T1000 (cell line): ENCODE measurements around the gene CBL.
A peak's percentile ranks its signal among the peaks of the same experiment; 100 is the strongest.
"Not testable (repeated sequence)": the region's sequence is repeated elsewhere in the genome, so short reads cannot be mapped to it uniquely, and the experiment has no call there.

Experiments
- DNase-seq: peaks from one replicate; lab custom pipeline; 2025; ENCODE audit warnings: mixed read lengths; lab: John Stamatoyannopoulos, UW

CBL gene

DNA sequence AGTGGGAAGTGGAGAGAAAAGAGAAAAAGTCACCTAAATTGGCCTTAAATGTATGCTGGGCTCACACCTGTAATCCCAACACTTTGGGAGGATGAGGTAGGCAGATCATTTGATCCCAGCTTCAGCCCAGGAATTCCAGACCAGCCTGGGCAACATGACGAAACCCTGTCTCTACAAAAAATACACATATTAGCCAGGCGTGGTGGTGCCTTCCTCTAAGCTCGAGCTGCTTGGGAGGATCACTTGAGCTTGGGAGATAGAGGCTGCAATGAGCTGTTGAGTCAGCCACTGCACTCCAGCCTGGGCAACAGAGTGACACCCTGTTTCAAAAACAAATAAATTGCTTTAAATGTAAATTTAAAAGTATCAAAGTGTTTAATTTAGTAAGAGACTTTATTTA lies 3.9 kb downstream of the CBL start:
- DNase-seq = no peak

DNA sequence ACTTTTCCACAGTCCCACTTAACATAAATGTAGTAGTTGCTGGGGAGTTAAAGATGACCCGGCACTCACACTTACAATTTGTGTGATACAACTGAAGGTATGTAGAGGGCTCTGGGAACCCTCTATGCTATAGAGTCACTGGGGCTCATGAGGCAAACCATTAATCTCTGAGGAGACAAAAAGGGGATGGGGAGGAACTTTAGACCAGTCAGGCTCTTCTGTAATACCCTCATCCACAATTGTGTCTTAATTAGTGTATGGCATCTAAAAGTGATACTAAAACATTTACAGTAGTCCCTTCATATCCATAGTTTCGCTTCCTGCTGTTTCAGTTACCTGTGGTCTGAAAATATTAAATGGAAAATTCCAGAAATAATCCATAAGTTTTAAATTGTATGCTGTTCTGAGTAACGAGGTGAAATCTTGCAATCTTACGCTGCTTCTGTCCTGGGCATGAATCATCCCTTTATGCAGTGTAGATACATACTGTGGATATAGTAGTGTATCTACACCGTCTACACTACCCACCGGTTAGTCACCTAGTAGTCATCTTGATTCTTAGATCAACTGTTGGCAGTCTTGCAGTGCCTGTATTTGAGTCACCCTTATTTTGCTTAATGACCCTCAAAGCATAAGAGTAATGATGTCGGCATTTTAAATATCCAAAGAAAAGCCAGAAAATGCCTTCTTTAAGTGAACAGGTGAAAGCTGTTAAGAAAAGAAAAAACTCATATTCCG lies 12.2 kb downstream of the CBL start:
- peak; percentile 13 for DNase-seq

DNA sequence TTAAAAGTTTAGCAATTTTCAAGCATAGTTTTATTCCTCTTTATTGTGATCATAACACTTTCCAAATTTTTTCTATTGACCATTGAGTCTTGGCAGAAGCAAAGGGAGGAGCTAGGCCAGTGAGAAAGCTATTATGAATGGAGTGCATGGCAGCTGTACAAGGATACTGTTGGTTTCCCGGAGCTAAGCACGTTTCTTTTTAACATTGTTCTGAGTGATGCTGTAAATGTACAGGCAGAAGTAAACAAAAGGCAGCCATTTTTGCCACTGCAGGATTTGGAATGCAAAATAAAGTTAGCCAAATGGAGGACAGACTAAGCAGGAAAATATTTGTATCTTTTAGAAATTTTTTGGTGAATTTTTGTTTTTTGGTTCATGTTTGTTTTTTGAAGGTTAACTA lies 16.2 kb downstream of the CBL start:
- no peak for DNase-seq

DNA sequence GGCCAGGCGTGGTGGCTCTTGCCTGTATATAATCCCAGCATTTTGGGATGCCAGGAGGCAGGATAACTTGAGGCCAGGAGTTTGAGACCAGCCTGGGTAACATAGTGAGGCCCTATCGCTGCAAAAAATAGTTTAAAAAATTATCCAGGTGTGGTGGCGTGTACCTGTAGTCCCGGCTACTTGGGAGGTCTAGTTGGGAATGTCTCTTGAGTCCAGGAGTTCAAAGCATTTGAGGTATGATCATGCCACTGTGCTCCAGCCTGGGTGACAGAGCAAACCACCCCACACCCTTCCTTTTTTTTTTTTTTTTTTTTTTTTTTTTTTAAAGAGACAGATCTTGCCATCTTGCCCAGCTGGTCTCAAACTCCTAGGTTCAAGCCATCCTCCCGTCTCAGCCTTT lies 16.8 kb downstream of the CBL start:
- DNase-seq = no peak

DNA sequence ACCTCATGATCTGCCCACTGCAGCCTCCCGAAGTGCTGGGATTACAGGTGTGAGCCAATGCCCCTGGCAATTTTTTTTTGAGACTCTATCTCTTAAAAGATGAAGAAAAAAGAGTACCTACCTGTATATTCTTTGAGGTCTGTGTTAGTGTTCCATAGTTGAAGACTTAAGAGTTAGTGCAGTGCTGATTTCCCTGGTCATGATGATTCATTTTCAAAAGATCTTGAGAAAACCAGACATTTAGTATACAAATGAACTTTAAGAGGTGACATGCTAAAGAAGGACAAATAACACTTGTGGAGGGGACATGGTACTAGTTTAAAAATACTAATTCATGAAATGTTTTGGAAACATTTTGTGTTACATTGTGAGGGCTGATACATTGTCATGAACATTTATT lies 17.7 kb downstream of the CBL start:
- DNase-seq = no peak

DNA sequence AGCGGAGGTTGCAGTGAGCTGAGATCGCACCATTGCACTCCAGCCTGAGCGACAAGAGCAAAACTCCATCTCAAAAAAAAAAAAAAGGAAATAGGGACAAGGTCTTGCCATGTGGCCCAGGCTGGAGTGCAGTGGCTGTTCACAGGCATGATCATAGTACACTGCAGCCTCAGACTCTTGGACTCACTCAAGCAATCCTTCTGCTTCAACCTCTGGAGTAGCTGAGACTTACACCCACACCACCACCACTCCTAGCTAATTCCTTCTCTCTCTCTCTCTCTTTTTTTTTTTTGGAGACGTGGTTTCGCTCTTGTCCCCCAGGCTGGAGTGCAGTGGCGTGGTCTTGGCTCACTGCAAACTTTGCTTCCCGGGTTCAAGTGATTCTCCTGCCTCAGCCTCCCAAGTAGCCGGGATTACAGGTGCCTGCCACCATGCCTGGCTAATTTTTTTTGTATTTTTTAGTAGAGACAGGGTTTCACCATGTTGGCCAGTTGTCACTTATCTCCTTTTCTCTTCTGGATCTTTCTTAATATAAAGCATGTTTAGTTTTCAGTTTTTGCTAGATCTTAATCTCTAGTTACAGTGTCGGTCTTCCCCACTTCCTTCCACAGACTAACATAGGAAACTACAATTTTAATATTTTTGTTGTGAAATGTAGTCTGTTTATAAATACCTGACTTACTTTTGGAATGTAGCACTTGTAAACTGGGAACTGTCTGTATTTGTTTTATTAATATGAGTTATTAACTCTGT lies 22.6 kb downstream of the CBL start:
- not testable (repeated sequence) for DNase-seq

DNA sequence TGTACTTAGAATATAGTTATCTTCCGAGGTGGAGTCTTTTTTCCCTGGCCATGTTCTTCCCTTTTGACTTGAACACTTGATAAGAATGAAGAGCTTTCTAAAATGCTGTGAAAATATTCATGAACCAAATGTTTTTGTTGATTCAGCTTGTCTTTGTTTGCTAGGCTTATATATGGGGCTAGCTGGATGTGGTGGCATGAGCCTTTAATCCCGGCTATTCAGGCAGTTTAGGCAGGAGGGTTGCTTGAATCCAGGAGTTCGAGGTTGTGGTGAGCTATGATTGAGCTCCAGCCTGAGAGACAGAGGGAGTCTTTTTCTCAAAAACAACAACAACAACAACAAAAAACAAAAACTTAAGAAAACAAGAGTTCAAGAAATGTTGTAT lies 23.1 kb downstream of the CBL start:
- no peak for DNase-seq

DNA sequence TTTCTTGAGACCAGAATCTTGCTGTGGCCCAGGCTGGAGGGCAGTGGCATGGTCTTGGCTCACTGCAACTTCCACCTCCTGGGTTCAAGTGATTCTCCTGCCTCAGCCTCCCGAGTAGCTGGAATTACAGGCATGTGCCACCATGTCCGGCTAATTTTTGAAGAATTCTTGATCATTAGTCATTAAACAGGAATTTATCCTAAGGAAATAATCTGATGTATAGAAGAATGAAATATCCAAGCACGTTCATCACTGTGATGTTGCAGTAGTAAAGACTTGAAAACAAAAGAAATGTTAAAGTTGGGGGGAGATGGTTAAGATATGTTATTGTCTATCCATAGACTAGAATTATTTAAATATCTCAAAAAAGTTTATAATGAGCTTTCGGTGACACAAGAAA lies 23.6 kb downstream of the CBL start:
- DNase-seq = no peak

DNA sequence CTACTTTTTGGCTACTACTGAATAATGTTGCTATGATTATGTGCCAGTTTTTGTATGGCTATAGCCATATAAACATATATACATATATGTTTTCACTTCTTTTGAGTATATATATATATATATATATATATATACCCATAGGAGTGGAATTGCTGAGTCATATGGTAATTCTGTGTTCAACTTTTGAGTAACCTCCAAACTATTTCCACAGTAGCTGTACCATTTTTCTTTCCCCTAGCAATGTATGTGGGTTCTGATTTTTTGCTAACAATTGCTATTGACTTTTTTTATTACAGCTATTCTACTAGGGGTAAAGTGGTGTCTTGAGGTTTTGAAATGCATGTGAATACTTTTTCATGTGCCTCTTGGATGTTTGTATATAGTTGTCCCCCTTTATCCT lies 30.4 kb downstream of the CBL start:
- DNase-seq = no peak

DNA sequence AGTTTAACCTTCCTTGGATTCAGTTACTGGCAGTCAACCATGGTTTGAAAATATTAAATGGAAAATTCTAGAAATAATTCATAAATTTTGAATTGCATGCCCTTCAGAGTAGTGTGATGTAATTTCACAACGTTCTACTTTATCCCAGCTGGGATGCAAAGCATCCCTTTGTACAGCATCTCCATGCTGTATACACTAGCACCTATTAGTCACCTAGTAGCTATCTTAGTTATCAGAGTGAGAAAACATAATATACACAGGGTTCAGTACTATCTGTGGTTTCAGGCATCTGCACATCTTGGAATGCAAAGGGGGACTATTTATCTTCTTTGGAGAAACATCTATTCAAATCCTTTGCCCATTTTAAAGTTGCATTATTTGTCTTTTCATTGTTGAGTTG lies 30.8 kb downstream of the CBL start:
- no peak for DNase-seq

DNA sequence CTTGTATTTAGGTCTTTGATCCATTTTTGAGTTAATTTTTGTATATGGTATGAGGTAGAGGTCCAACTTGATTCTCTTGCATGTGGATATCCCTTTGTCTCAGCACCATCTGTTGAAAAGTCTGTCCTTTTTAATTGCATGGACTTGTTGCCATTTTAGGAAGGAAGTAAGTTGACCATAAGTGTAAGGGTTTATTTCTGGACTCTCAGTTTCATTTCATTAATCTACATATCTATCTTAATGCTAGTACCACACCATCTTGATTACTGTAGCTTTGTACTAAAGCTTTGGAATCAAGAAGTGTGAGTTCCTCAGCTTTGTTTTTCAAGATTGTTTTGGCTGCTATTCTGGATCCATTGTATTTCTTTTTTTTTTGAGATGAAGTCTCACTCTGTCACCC lies 31.4 kb downstream of the CBL start:
- DNase-seq = no peak

DNA sequence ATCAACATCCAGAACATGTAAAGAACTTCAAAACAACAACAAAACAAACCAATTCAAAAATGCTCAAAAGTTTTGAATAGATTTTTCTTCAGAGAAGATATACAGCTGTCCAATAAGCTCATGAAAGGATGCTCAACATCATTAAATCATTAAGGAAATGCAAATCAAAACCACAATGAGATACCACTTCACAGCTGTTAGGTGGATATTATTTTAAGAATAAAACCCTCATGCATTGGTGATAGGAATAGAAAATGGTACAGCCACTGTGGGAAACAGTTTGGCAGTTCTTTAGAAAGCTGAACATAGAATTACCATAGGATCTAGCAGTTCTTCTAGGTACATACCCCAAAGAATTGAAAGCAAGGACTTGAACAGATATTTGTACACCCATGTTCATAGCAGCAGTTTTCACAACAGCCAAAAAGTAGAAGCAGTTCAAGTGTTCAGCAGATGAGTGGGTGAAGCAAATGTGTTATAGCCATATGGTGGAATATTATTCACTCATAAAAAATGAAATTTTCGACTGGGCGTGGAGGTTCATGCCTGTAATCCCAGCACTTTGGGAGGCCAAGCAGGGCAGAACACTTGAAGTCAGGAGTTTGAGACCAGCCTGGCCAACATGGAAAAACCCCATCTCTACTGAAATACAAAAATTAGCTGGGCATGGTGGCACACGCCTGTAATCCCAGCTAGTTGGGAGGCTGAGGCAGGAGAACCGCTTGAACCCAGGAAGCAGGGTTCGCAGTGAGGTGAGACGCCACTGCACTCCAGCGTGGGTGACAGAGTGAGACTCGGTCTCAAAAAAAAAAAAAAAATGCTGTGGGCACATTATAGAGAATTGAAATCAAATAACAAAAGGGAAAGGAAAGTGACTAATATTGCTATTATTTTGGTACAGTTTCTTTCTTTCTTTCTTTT lies 42.9 kb downstream of the CBL start:
- DNase-seq = no peak

DNA sequence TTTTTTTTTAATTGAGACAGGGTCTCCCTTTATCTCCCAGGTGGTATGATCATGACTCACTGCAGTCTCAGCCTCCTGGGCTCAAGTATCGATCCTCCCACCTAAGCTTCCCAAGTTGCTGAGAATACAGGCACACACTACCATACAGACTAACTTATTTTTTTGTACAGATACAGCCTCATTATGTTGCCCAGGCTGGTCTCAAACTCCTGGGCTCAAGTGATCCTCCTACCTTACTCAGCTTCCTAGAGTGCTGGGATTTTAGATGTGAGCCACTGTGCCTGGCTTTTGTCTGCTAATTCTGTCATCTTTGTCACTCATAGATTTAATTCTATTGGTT lies 43.5 kb downstream of the CBL start:
- no peak for DNase-seq

DNA sequence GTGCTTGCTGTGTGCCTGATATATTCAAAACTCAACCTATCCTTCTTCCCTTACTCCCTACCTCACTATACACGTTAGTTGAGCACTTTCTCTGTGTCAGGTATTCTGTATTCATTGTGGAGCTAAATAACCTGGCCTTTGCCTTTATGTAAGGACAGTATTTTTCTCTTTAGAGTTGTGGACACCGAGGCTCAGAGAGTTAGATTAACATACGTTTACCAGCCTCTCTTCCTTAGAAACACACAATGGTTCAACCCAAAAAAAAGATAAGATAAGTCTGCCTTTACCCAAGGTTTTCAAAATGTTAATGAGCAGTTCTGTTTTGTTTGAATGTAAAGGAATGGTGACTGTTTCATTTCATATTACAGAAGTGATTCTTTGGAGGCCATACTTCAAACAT lies 45.0 kb downstream of the CBL start:
- DNase-seq = no peak

DNA sequence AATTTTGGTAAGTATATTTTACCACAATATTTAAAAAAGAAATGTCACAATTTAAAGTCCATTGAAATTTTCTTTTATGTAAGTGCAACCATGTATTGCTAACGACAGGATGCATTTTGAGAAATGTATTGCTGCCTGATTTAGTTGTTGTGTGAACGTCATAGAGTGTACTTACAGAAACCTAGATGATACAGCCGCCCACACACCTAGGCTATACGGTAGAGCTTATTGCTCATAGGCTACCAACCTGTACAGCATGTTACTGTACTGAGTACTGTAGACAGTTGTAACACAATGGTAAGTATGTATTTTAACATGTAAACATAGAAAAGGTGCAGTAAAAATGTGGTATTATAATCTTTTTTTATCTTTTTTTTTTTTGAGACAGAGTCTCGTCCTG lies 48.1 kb downstream of the CBL start:
- no peak for DNase-seq

DNA sequence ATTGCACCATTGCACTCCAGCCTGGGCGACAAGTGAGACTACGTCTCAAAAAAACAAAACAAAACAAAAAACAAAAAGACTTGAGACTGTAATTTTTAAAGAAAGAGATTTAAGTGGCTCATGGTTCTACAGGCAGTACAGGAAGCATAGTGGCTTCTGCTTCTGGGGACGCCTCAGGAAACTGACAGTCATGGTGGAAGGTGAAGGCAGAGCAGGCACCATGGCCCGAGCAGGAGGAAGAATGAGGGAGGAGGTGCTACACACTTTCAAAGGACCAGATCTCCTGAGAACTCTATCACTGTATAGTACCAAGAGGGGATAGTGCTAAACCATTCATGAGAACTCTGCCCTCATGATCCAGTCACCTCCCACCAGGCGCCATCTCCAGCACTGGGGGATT lies 52.0 kb downstream of the CBL start:
- DNase-seq = no peak

DNA sequence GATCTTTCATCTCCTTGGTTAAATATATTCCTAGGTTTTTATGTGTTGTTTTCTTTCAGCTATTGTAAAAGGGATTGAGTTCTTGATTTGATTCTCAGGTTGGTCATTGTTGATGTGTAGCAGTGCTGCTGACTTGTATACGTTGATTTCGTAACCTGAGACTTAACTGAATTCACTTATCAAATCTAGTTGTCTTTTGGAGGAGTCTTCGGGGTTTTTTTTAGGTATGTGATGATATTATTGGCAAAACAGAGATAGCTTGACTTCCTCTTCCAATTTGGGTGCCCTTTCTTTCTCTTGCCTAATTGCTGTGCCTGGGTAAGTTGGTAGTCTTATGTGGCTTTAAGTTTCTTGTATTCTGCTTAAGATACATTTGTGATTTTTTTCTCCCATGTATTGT lies 52.8 kb downstream of the CBL start:
- DNase-seq = no peak

DNA sequence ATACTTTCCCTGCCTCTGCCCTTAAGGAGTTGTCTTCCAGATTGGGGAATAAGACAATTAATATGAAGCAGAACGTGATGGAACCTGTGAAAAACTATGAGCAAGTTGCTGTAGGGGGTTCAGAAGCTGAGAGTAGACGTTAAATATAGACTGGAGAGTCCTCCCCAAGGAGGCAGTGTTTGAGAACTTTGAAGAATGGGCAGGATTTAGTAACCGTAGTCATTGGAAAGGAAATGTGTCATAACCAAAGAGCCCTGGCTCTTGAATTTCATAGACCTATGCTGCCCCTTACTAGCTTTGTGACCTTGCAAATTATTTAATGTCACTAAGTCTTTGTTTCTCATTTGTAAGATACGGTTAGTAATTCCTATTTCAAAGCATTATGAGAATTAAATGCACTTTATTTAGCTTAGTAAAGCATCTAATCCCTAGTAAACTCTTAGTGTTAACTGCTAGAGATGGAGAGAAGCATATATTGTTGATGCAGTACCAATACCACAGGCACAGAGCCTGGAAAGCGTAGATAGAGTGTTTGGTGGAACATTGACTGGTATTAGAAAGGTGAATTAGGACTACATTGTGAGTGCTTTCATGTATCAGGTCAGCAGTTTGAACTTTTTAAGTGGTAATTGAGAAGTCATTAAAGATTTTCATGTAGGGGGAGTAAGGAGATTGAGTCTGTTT lies 56.7 kb downstream of the CBL start:
- DNase-seq = no peak

DNA sequence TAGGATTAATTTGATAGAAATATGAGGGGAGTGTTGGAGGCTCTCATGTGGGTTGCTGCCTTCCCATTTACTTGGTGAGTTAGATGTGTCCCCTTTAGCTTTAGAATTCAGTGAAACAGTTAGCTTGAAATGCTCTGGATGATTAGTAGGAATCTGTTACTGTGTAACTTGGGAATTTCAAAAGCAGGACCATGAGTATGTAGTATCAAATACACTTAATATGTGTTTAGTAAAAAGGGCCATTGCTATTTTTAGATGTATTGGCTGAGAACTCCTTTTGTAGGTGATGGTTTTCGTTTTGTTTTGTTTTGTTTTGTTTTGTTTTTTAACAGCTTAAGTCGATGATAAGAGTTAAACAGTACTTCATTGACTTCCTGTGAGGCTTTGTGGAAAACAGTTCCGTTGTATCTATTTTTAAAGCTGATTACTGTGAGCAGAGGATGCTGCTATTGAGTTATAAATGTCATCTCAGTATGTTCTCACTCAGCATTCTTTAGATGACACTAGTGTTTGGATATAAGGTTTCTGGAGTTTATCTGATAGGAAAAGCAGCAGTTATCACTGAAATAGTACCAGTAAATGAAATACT lies 57.3 kb downstream of the CBL start:
- DNase-seq = no peak

DNA sequence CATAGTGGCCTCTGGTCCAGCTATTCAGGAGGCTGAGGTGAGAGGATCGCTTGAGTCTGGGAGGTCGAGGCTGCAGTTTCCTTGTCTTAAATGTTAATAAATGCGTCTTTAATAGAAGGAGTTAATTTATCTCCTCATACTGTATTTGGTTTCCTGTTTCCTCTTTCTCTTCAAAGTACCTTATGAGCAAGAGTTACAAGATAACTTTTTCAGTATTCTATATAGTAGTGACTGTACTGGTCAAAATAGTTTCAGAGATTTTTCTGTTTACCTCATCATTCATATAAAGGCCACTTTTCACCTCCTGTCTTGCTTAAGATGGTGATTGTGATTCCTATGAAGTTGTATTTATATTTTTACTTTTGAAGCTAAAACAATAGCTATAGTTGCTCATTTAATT lies 59.9 kb downstream of the CBL start:
- DNase-seq = no peak

DNA sequence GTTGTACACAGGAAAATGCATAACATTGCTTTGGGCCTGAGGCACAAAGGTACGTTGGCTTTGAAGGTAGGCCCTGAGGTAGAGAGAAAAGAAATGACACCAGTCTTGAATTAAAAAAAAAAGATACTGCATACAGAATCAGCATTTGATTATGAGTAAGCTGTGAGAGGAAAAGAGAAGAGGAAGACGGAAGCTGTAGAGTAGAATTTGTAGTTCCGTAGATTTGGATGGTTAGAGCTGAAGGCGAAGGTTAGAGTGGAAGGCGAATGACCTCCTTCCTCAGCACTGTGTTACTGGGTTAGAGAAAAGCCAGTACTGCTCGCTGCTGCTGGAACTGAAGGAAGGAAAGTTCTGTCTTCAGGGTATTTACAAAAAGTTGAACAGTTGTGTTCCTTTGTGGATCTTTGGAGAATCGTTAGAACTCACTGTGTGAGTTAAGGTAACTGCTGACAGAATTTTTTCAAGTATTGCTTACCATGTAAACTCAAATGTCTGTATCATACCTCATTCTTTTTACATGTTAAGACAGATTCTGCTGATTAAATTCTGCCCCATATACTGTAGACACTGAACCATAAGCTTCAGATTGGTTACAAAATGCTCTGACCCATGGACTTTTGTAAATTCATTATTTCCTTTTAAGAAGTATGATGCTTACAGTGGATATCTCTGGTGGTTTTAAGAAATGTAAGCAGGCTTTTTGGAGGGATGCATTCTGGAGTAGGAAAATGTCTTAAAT lies 60.5 kb downstream of the CBL start:
- no peak for DNase-seq
